ENCODE data around the gene PADI2. TPM values are rescaled to one million over a fixed set of nuclear protein-coding genes. Genes with fewer than 3 reads are reported as not detected.

Gene PADI2
- total and polyA plus RNA-seq, 2 donors (not counting 3 experiments of a cell fraction or from before 2014, with no cell fraction given): not detected

DNA sequence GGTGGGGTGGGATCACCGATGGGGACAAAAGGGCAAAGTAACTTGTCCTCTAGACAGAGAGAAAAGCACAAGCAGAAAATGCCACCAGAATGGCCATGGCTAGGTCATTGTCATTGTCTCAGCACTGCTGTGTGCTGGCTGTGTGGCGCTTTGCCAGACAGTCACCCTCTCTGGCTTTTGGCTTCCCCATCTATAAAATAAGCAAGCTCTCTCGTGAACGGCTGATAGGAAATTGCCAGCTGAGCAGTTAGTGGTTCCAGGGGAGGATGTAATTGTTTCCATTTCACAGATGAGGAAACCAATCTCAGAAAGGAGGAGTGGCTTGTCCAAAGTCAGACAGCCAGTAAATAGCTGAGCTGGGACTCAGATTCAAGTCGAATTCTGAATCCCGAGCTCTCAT lies 32.5 kb downstream of the PADI2 start:
- H3K4me3 ChIP-seq (replicated peaks in 1 of 3; ENCODE audit: insufficient read depth in 1 of 3, low read depth in 1 of 3, low read length in 3 of 3): no peak overlapping the region
- BruUV-seq (replicated peaks): no TSS peak
- ChIA-PET POLR2A (no interaction called here), CTCF (interaction anchor here (1.1 kb wide), 1 partner anchor 26 kb away, joined by 3 read pairs; no protein-coding TSS in a partner anchor)
- TF ChIP-seq, protein P1, sequence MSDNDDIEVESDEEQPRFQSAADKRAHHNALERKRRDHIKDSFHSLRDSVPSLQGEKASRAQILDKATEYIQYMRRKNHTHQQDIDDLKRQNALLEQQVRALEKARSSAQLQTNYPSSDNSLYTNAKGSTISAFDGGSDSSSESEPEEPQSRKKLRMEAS (IDR thresholded peaks at IDR 0.05; ENCODE audit: insufficient read depth, insufficient read length): no peak
- TF ChIP-seq, protein P2, sequence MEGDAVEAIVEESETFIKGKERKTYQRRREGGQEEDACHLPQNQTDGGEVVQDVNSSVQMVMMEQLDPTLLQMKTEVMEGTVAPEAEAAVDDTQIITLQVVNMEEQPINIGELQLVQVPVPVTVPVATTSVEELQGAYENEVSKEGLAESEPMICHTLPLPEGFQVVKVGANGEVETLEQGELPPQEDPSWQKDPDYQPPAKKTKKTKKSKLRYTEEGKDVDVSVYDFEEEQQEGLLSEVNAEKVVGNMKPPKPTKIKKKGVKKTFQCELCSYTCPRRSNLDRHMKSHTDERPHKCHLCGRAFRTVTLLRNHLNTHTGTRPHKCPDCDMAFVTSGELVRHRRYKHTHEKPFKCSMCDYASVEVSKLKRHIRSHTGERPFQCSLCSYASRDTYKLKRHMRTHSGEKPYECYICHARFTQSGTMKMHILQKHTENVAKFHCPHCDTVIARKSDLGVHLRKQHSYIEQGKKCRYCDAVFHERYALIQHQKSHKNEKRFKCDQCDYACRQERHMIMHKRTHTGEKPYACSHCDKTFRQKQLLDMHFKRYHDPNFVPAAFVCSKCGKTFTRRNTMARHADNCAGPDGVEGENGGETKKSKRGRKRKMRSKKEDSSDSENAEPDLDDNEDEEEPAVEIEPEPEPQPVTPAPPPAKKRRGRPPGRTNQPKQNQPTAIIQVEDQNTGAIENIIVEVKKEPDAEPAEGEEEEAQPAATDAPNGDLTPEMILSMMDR (IDR thresholded peaks at IDR 0.05; ENCODE audit: extremely low read depth in 1 of 2, insufficient read depth in 1 of 2, low read depth in 1 of 2, low read length in 2 of 2): no peak
- TF ChIP-seq FOS (IDR thresholded peaks at IDR 0.05; ENCODE audit: borderline replicate concordance, insufficient read depth, low read length) (no peak), POLR2A (IDR thresholded peaks at IDR 0.05; ENCODE audit: low read depth, low read length) (no peak), GATA2 (IDR thresholded peaks at IDR 0.05; ENCODE audit: insufficient read depth, insufficient read length, low read depth, low read length) (no peak), POLR2AphosphoS5 (IDR thresholded peaks at IDR 0.05; ENCODE audit: insufficient read depth, low read depth, low read length) (no peak), MYC (IDR thresholded peaks at IDR 0.05; ENCODE audit: low read depth, low read length) (no peak), JUN (IDR thresholded peaks at IDR 0.05; ENCODE audit: borderline replicate concordance, insufficient read depth, insufficient read length, low read depth) (no peak), EZH2 (IDR thresholded peaks at IDR 0.05; ENCODE audit: borderline replicate concordance, low read depth, low read length, severe bottlenecking) (no peak)
- H3K9ac ChIP-seq (replicated peaks; ENCODE audit: extremely low read depth, insufficient read depth, low read length): no peak overlapping the region
- H3K27ac ChIP-seq (ENCODE audit: insufficient read depth, low read depth, low read length): no peak overlapping the region
- dilution Hi-C loops (cut with MboI; ENCODE audit: extremely low pct_ligation_motif_present, low sequenced_read_pairs) (no loop called here), intact Hi-C loops (cut with micrococcal nuclease) (no loop called here)
- no peaks in the 10 kb centered on the region for H3K27me3 ChIP-seq (ENCODE audit: control insufficient read depth in 2 of 2, insufficient read depth in 2 of 2, low read length in 2 of 2)
- no peaks in the 10 kb centered on the region for H3K9me3 ChIP-seq (replicated peaks; ENCODE audit: control insufficient read depth, insufficient read depth, low read length)
- H2AFZ ChIP-seq (ENCODE audit: low read depth, low read length): no peak overlapping the region
- no peaks in the 10 kb centered on the region for H4K20me1 ChIP-seq (replicated peaks; ENCODE audit: control insufficient read depth, extremely low read depth, insufficient read depth, low read length)
- no peak for DNase-seq (ENCODE audit: low read depth, low spot score)
- H3K79me2 ChIP-seq (ENCODE audit: control insufficient read depth, insufficient read depth, low read length): no peaks in the 10 kb centered on the region
- H3K9me1 ChIP-seq (replicated peaks; ENCODE audit: control insufficient read depth, extremely low read depth, insufficient read depth, low read length): no peaks in the 10 kb centered on the region
- no peaks in the 10 kb centered on the region for H3K4me1 ChIP-seq (ENCODE audit: control insufficient read depth, extremely low read depth, insufficient read depth, low read length)
- no peak for FAIRE-seq
- no peak overlapping the region for H3K4me2 ChIP-seq (ENCODE audit: insufficient read depth, low read length)
- no peaks in the 10 kb centered on the region for H3K36me3 ChIP-seq (ENCODE audit: control insufficient read depth in 2 of 2, extremely low read depth in 1 of 2, insufficient read depth in 2 of 2, low read length in 2 of 2)
